GM04504 (cell line): ENCODE results near the gene SLC39A6.
"Not testable (repeated sequence)": the region's sequence is repeated elsewhere in the genome, so short reads cannot be mapped to it uniquely, and the experiment has no call there.

Source experiments
- DNase-seq: peaks from one replicate; pipeline ENCODE4 v3.0.0-alpha.2; 2012; ENCODE audit warnings: low read depth

The SLC39A6 gene

GRCh38 chr18:36139245-36139644 lies 10.1 kb upstream of the SLC39A6 start:
- no peak for DNase-seq

GRCh38 chr18:36135264-36135663 lies 6.1 kb upstream of the SLC39A6 start:
- no peak for DNase-seq

GRCh38 chr18:36132756-36133155 lies 3.6 kb upstream of the SLC39A6 start:
- DNase-seq = no peak

GRCh38 chr18:36131692-36132483 lies 2.7 kb upstream of the SLC39A6 start:
- no peak for DNase-seq

GRCh38 chr18:36130883-36131653 lies 1.9 kb upstream of the SLC39A6 start:
- DNase-seq = no peak

- DNase-seq = no peak
Observed at GRCh38 chr18:36130039-36130831, 1.1 kb upstream of the SLC39A6 start.

- DNase-seq = no peak
Observed at GRCh38 chr18:36128907-36129299, 237 bp downstream of the SLC39A6 start.

- peak; percentile 5 for DNase-seq
Observed at GRCh38 chr18:36128530-36128870, 640 bp downstream of the SLC39A6 start.

- DNase-seq = no peak
Observed at GRCh38 chr18:36127836-36128529, 1.2 kb downstream of the SLC39A6 start.

GRCh38 chr18:36126668-36127067 lies 2.5 kb downstream of the SLC39A6 start:
- DNase-seq = no peak

GRCh38 chr18:36124841-36125240 lies 4.3 kb downstream of the SLC39A6 start:
- DNase-seq = no peak

GRCh38 chr18:36120297-36120696 lies 8.8 kb downstream of the SLC39A6 start:
- no peak for DNase-seq

GRCh38 chr18:36116771-36117170 lies 12.4 kb downstream of the SLC39A6 start:
- not testable (repeated sequence) for DNase-seq

- no peak for DNase-seq
Observed at GRCh38 chr18:36114738-36115137, 14.4 kb downstream of the SLC39A6 start.

- DNase-seq = no peak
Observed at GRCh38 chr18:36114251-36114650, 14.9 kb downstream of the SLC39A6 start.

GRCh38 chr18:36112302-36112701 lies 16.8 kb downstream of the SLC39A6 start:
- DNase-seq = no peak

GRCh38 chr18:36109737-36110136 lies 19.4 kb downstream of the SLC39A6 start:
- no peak for DNase-seq

- DNase-seq = no peak
Observed at GRCh38 chr18:36108601-36109000, 20.5 kb downstream of the SLC39A6 start.

GRCh38 chr18:36108196-36108595 lies 20.9 kb downstream of the SLC39A6 start:
- no peak for DNase-seq

GRCh38 chr18:36107477-36107876 lies 21.7 kb downstream of the SLC39A6 start:
- no peak for DNase-seq

- no peak for DNase-seq
Observed at GRCh38 chr18:36104749-36105148, 24.4 kb downstream of the SLC39A6 start.

- no peak for DNase-seq
Observed at GRCh38 chr18:36101943-36102342, 27.2 kb downstream of the SLC39A6 start.
